ENCODE measurements around the gene PPIP5K1. TPM values are rescaled to one million over a fixed set of nuclear protein-coding genes. Genes with fewer than 3 reads are reported as not detected.
"Not testable (repeated sequence)": the region's sequence is repeated elsewhere in the genome, so short reads cannot be mapped to it uniquely, and the experiment has no call there.

PPIP5K1 gene
- 10 to 100 TPM; 17.6 to 26.7 (median 22.3) TPM for total RNA-seq
- polyA plus RNA-seq: 6.8 TPM
- long read RNA-seq, donor 1, partial matches to known transcripts: 0 of 5 reads
- long read RNA-seq, donor 1, other reads (novel, unspliced or antisense): 5 of 5 reads
- long read RNA-seq, donor 2, partial matches to known transcripts: 1 of 2 reads
- long read RNA-seq, donor 2, other reads (novel, unspliced or antisense): 1 of 2 reads
- long read RNA-seq, donor 3, partial matches to known transcripts: 10 of 29 reads
- long read RNA-seq, donor 3, other reads (novel, unspliced or antisense): 19 of 29 reads
- long read RNA-seq, donor 4, partial matches to known transcripts: 5 of 15 reads
- long read RNA-seq, donor 4, other reads (novel, unspliced or antisense): 10 of 15 reads

DNA sequence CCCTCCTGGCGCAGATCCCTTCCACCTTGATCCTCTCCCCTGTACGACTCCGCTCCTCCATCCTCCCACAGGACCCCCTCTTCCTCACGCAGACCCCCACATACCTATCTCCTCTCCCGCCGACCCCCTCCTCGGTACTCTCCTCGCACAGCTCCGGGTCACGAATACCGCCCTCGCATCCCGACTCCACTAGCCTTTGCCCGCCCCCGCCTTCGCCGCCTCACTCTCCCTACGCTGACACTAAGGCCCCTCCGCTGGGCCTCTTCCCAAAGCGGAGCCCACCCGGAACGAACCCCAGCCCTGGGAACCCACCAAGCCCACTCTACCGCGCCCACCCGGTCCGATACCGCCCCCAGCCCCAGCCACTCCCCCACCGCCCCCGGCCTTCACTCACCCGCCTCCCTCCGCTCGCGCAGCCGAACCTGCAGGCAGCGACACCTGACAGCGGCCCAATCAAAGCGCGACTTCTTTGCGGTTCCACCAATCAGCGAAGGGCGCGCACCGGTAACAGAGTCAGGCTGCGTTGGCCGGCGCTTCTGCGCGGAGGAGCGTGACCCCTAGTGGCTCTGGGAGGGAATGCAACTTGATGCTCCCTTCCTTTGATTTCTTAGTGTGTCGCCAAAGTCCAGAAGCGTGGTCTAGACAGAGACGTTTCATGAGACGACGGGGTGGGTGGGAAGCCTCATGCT lies at the start of gene PPIP5K1:
Gene PPIP5K1, minus strand, starts transcription at position 431 of the 689 bp plus-strand sequence. CDS start 5,704 bp downstream, outside the sequence.
- H3K9me3 ChIP-seq (ENCODE audit: control insufficient read depth, low read length); H3K4me3 ChIP-seq (ENCODE audit: low read length); H3K4me1 ChIP-seq (ENCODE audit: control insufficient read depth, insufficient read depth, low read length); H3K27me3 ChIP-seq (ENCODE audit: control insufficient read depth, insufficient read depth); intact Hi-C loops (cut with DNase I); H3K27ac ChIP-seq (ENCODE audit: low read length); DNase-seq: not testable (repeated sequence)
- WGBS: no CpG with 5 or more reads among the region's 54 CpGs
- peak; percentile 98 to 99 for ATAC-seq

DNA sequence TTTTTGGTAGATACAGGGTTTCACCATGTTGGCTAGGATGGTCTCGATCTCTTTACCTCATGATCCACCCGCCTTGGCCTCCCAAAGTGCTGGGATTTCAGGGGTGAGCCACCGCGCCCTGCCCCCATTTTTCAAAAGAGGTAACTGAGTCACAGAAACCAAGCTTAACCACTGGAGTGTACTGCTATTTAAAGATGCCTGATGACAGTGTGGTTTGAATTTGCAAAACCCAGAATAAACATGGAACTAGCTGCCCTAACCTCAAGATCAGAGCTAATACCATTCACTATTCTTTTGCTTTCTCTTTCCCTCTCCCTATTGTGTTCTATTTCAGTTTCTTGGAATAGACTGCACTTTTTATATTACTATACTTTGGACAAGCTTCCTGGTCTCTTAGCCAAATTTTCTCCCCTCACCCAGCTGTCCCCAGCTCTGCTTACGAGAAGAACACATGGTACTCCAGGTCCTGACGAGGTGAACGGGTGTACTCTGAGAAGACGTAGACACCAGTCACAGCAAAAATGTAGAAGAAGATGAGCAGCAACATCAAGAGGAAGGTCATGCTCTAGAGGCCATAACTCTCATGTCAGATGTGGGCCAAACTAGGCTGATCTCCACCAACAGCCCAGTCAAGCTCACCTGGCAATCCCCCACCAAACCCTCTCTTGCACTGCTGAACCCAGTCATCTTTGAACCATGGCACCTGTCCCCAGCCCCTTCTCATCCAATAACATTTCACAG lies 48.6 kb upstream of the PPIP5K1 start:
- H3K4me3 ChIP-seq (ENCODE audit: low read length); H3K9me3 ChIP-seq (ENCODE audit: control insufficient read depth, low read length); H3K4me1 ChIP-seq (ENCODE audit: control insufficient read depth, insufficient read depth, low read length); H3K27ac ChIP-seq (ENCODE audit: low read length); DNase-seq; intact Hi-C loops (cut with DNase I); ATAC-seq; H3K27me3 ChIP-seq (ENCODE audit: control insufficient read depth, insufficient read depth): not testable (repeated sequence)
- whole genome bisulfite sequencing: 87% methylated on average over 8 of the region's 8 CpGs

DNA sequence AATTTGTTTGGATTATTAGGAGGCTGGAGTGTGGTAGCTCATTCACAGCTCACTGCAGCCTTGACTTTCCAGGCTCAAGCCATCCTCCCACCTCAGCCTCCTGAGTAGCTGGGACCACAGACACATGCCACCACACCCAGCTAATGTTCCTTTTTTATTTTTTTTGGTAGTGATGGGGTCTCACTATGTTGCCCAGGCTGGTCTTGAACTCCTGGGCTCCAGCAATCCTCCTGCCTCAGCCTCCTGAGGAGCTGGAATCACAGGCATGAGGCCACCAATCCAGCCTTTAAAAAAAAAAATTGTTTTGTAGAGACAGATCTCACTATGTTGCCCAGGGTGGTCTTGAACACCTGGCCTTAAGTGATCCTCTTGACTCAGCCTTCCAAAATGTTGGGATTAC lies 36.9 kb upstream of the PPIP5K1 start:
- H3K9me3 ChIP-seq (ENCODE audit: control insufficient read depth, low read length); H3K27ac ChIP-seq (ENCODE audit: low read length); H3K4me3 ChIP-seq (ENCODE audit: low read length); ATAC-seq; intact Hi-C loops (cut with DNase I); DNase-seq; H3K27me3 ChIP-seq (ENCODE audit: control insufficient read depth, insufficient read depth); H3K4me1 ChIP-seq (ENCODE audit: control insufficient read depth, insufficient read depth, low read length): not testable (repeated sequence)

DNA sequence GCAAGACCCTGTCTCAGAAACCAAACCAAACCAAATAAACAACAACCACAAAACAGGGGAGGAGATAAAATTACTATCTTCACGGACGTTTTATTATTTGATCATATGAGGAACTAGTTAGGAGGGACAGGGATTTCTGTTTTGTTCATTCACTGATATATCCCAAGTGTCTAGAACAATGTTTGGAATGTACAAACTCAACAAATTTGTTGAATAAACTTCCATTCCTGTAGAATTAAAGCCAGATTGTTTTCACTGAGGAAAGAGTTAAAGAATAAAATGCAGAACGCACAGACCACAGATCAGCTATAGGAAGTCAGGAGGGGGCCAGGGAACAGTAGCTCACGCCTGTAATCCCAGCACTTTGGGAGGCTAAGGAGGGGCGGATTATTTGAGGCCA lies 35.1 kb upstream of the PPIP5K1 start:
- Histone ChIP-seq H3K4me1 (ENCODE audit: control insufficient read depth, insufficient read depth, low read length) (no peaks in the 10 kb centered on the region), H3K27ac (ENCODE audit: low read length) (no peak overlapping the region), H3K4me3 (ENCODE audit: low read length) (no peak overlapping the region), H3K27me3 (ENCODE audit: control insufficient read depth, insufficient read depth) (no peaks in the 10 kb centered on the region), H3K9me3 (ENCODE audit: control insufficient read depth, low read length) (no peaks in the 10 kb centered on the region)
- no peak for DNase-seq
- WGBS: 28% methylated on average over 5 of the region's 5 CpGs
- ATAC-seq: no peak
- intact Hi-C loops (cut with DNase I): no loop called here

DNA sequence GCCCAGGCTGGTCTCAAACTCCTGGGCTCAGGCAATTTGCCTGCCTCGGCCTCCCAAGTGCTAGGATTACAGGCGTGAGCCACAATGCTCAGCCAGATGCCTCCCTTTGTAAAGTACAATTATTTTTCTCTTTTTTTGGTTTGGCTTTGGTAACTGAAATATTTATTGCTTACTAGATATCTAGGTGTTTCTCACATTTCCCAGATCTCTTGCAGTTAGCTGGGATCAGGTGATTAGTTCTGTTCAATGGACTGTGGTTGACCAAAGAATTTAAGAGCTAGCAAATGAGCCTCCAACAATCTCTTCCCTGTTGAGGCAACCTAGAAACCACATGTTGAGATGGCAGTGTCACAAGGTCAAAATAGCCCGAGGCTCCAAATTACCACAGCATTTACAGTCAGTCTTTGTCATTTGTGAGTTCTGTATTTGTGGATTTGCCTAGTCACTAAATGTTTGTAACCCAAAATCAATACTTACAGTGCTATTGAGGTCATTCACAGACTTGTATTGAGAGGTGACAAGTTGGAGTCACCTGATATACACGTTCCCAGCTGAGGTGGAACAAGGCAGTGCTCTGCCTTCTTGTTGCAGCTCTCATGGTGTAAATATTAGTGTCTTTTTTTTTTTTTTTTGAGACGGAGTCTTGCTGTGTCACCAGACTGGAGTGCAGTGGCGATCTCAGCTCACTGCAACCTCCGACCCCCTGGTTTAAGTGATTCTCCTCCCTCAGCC lies 32.2 kb upstream of the PPIP5K1 start:
- H3K9me3 ChIP-seq (ENCODE audit: control insufficient read depth, low read length); H3K4me3 ChIP-seq (ENCODE audit: low read length); H3K27me3 ChIP-seq (ENCODE audit: control insufficient read depth, insufficient read depth); ATAC-seq; intact Hi-C loops (cut with DNase I); DNase-seq; H3K27ac ChIP-seq (ENCODE audit: low read length); H3K4me1 ChIP-seq (ENCODE audit: control insufficient read depth, insufficient read depth, low read length): not testable (repeated sequence)
- WGBS: 68% methylated on average over 4 of the region's 7 CpGs

DNA sequence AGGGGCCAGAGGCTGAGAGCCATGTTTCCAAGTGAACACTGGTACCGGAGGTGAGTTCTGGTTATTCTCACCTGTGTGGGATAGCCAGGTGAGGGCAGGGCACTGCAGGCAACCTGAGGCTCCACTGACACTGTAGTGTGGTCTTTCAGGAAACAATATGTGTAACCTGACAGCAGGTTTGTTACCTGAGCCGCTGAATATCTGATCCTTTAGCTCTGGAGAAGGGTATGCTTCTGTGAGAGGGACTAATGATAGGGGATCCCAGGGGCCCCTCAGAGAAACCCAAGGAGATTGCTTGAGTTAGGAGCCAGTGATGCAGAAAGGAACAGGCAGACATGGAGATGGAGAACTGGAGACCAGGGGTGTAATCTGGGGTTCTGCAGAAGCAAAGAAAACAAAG lies 28.7 kb upstream of the PPIP5K1 start, which contains the start of gene STRC:
Gene STRC, minus strand, starts transcription at position 101 of the 400 bp plus-strand sequence. Its CDS starts 78 bp downstream, at position 23.
- ATAC-seq; H3K27ac ChIP-seq (ENCODE audit: low read length); H3K27me3 ChIP-seq (ENCODE audit: control insufficient read depth, insufficient read depth); H3K4me1 ChIP-seq (ENCODE audit: control insufficient read depth, insufficient read depth, low read length); DNase-seq; H3K4me3 ChIP-seq (ENCODE audit: low read length); H3K9me3 ChIP-seq (ENCODE audit: control insufficient read depth, low read length); intact Hi-C loops (cut with DNase I): not testable (repeated sequence)
- WGBS: no CpG with 5 or more reads among the region's 2 CpGs

DNA sequence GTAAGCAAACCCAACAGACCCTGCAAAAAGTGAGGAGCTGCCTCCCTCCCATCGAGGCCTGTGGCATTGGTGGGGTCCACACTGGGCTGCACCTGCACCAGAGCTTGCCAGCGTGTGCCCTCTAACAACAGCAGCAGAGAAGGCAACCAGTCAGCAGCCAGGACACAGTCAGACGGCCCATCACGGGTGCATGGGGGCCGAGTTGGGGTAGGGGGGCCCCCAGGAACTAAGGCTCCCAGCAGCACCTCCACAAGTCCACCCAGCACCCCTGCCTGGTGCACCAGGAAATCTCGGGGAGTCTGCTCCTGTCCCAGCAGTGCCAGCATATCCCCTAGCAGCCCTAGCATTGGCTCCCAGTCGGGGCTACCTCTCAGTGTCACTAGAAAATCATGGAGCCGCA lies 27.7 kb upstream of the PPIP5K1 start:
- H3K4me3 ChIP-seq (ENCODE audit: low read length); H3K27ac ChIP-seq (ENCODE audit: low read length); intact Hi-C loops (cut with DNase I); DNase-seq; H3K4me1 ChIP-seq (ENCODE audit: control insufficient read depth, insufficient read depth, low read length); H3K9me3 ChIP-seq (ENCODE audit: control insufficient read depth, low read length); H3K27me3 ChIP-seq (ENCODE audit: control insufficient read depth, insufficient read depth): not testable (repeated sequence)
- peak; percentile 11 to 13 for ATAC-seq
- 64% methylated on average over 3 of the region's 8 CpGs for WGBS

DNA sequence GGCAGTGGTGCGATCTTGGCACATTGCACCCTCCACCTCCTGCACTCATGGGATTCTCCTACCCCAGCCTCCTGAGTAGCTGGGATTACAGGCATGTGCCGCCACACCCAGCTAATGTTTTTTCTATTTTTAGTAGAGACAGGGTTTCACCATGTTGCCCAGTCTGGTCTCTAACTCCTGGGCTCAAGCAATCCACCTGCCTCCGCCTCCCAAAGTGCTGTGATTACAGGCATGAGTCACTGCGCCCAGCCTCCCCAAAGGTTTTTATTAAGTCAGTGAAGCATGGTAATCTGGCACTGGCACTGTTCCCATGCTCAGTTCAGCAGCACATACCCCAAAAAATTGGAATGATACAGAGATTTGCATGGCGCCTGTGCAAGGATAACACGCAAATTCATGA lies 12.2 kb upstream of the PPIP5K1 start:
- H3K4me1 ChIP-seq (ENCODE audit: control insufficient read depth, insufficient read depth, low read length); H3K9me3 ChIP-seq (ENCODE audit: control insufficient read depth, low read length); H3K27ac ChIP-seq (ENCODE audit: low read length); H3K27me3 ChIP-seq (ENCODE audit: control insufficient read depth, insufficient read depth); H3K4me3 ChIP-seq (ENCODE audit: low read length); intact Hi-C loops (cut with DNase I); DNase-seq; ATAC-seq: not testable (repeated sequence)
- 85% methylated on average over 6 of the region's 6 CpGs for WGBS

DNA sequence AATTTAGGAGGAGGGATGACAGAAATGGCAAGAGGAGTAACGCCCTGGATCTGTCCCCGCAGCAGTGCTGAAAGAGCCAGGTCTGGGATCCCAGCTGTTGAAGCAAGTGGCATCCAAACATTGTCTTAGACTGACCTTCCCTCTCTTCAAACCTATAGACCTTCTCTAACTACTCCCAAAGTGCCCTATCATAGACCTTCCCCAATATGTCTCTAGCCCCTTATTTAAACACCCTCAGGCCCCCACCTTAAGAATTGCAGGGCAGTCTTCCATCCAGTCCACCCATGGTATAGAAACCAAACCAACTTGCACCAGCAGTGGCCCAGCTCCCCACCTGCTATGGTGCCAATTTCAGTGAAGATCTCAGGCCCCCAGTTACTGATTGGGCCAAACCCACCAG lies 10.2 kb upstream of the PPIP5K1 start:
- ATAC-seq; H3K27ac ChIP-seq (ENCODE audit: low read length); H3K27me3 ChIP-seq (ENCODE audit: control insufficient read depth, insufficient read depth); H3K4me1 ChIP-seq (ENCODE audit: control insufficient read depth, insufficient read depth, low read length); H3K9me3 ChIP-seq (ENCODE audit: control insufficient read depth, low read length); intact Hi-C loops (cut with DNase I); DNase-seq; H3K4me3 ChIP-seq (ENCODE audit: low read length): not testable (repeated sequence)
- no CpG with 5 or more reads among the region's 2 CpGs for WGBS

DNA sequence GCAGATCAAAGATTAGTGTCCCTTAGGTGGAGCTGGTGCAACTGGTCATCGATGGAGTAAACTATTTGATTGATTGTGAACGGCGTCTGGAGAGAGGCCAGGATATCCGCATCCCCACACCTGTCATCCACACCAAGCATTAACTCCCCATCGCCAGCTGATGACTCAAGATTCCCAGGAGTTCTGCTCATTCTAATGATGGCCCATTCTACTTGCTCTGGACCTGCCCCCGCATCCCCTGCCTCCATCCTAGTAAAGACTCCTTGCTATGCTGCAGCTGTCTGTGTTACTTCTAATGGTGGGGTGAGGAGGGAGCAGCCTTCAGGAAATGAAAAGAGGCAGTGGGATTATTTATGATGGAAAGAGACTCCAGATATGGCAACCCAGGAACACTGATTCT lies 9.1 kb upstream of the PPIP5K1 start:
- H3K4me3 ChIP-seq (ENCODE audit: low read length); DNase-seq; intact Hi-C loops (cut with DNase I); H3K27me3 ChIP-seq (ENCODE audit: control insufficient read depth, insufficient read depth); H3K27ac ChIP-seq (ENCODE audit: low read length); H3K9me3 ChIP-seq (ENCODE audit: control insufficient read depth, low read length); H3K4me1 ChIP-seq (ENCODE audit: control insufficient read depth, insufficient read depth, low read length); ATAC-seq: not testable (repeated sequence)
- 87% methylated on average over 6 of the region's 6 CpGs for WGBS
